Measurements from ENCODE around the gene TUT1.
"Not testable (repeated sequence)": the region's sequence is repeated elsewhere in the genome, so short reads cannot be mapped to it uniquely, and the experiment has no call there.

Gene TUT1

DNA sequence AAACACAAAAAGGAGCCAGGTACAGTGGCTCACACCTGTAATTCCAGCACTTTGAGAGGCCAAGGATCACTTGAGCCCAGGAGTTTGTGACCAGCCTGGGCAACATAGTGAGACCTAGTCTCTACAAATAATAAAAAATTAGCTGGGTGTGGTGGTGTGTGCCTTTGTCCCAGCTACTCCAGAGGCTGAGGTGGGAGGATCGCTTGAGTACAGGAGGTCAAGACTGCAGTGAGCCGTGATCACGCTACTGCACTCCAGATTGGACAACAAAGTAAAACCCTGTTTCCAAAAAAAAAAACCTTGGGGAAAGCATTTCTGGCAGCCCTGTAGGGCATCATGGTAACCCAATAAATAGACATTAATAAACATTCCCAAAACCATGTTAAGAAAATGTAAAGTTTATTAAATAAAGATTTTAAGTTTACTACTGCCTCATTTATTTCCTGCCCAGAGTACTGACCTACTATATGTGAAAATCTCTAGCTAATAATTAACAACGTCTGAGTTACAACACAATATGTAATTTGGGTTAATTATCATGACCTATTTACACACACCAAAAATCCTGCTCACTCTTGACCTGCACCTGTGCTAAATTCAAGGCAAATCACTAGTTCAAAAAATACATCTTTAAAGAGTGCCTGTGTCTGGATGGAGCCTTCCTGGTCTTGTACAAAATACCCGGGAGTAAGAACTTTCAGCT is 26.1 kb downstream of the TUT1 start:
- no peak overlapping the region for H3K4me3 ChIP-seq (ENCODE audit: low read depth, low read length)
- H3K27me3 ChIP-seq (ENCODE audit: insufficient read depth, low read depth, severe bottlenecking): no peaks in the 10 kb centered on the region
- H3K27ac ChIP-seq: no peak overlapping the region
- DNase-seq: no peak
- H3K9me3 ChIP-seq (ENCODE audit: severe bottlenecking): no peaks in the 10 kb centered on the region
- peaks cover 86% of the 10 kb centered on the region for H3K36me3 ChIP-seq
- TF ChIP-seq CTCF (IDR thresholded peaks at IDR 0.05; ENCODE audit: low read depth, low read length): no peak

- H3K4me3 ChIP-seq (ENCODE audit: low read depth, low read length); H3K9me3 ChIP-seq (ENCODE audit: severe bottlenecking); H3K27me3 ChIP-seq (ENCODE audit: insufficient read depth, low read depth, severe bottlenecking); H3K27ac ChIP-seq; DNase-seq: not testable (repeated sequence)
- peaks cover 89% of the 10 kb centered on the region for H3K36me3 ChIP-seq
These were observed 29.6 kb downstream of the TUT1 start for GRCh38 chr11:62561677-62562230.

- Histone ChIP-seq H3K36me3 (peaks cover 86% of the 10 kb centered on the region), H3K27ac (no peak overlapping the region), H3K27me3 (ENCODE audit: insufficient read depth, low read depth, severe bottlenecking) (no peaks in the 10 kb centered on the region), H3K9me3 (ENCODE audit: severe bottlenecking) (no peaks in the 10 kb centered on the region), H3K4me3 (ENCODE audit: low read depth, low read length) (no peak overlapping the region)
- DNase-seq: peak; percentile 76
- TF ChIP-seq CTCF (IDR thresholded peaks at IDR 0.05; ENCODE audit: low read depth, low read length): peak; percentile 84
These were observed 30.7 kb downstream of the TUT1 start for GRCh38 chr11:62560566-62561103.

DNA sequence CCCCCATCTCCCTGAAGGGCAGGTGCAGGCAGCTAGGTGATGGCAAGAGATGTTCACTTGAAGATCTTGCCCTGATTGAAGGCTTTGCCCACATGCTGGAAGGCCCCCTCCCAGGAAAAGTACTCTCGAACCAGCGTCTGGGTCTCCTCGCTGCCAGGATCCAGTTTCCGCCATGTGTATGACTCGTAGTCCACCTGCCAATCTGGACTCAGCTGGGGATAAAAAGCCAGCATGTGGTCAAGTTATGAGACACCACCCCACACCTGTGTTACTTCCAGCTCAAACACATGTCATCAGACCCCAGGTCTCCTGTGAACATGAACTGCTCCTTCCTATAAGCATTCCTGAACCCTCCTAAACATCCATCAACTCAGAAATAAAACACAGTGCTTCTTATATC is 31.7 kb downstream of the TUT1 start:
- H3K27me3 ChIP-seq (ENCODE audit: insufficient read depth, low read depth, severe bottlenecking); H3K9me3 ChIP-seq (ENCODE audit: severe bottlenecking); H3K27ac ChIP-seq; DNase-seq; H3K4me3 ChIP-seq (ENCODE audit: low read depth, low read length): not testable (repeated sequence)
- H3K36me3 ChIP-seq: peaks cover 76% of the 10 kb centered on the region

- H3K9me3 ChIP-seq (ENCODE audit: severe bottlenecking): no peaks in the 10 kb centered on the region
- no peaks in the 10 kb centered on the region for H3K27me3 ChIP-seq (ENCODE audit: insufficient read depth, low read depth, severe bottlenecking)
- TF ChIP-seq CTCF (IDR thresholded peaks at IDR 0.05; ENCODE audit: low read depth, low read length): no peak
- no peak overlapping the region for H3K4me3 ChIP-seq (ENCODE audit: low read depth, low read length)
- DNase-seq: no peak
- H3K27ac ChIP-seq: no peak overlapping the region
- peaks cover 73% of the 10 kb centered on the region for H3K36me3 ChIP-seq
These were observed 32.1 kb downstream of the TUT1 start for GRCh38 chr11:62559204-62559603.

GRCh38 chr11:62558669-62559068 is 32.7 kb downstream of the TUT1 start:
- H3K36me3 ChIP-seq: peaks cover 68% of the 10 kb centered on the region
- DNase-seq: no peak

More at GRCh38 chr11:62558669-62559068, 32.7 kb downstream of the TUT1 start:
- Histone ChIP-seq H3K4me3 (ENCODE audit: low read depth, low read length) (no peak overlapping the region), H3K27me3 (ENCODE audit: insufficient read depth, low read depth, severe bottlenecking) (no peaks in the 10 kb centered on the region), H3K9me3 (ENCODE audit: severe bottlenecking) (no peaks in the 10 kb centered on the region), H3K27ac (no peak overlapping the region)
- no peak for TF ChIP-seq CTCF (IDR thresholded peaks at IDR 0.05; ENCODE audit: low read depth, low read length)

All from WERI-Rb-1 (cell line).